ENCODE results near the gene ACTG1. TPM values are rescaled to one million over a fixed set of nuclear protein-coding genes. Genes with fewer than 3 reads are reported as not detected.

ACTG1 gene
- total and polyA plus RNA-seq, 9 of the 15 experiments (the other 6 are each of a cell fraction or from before 2014, with no cell fraction given), result 224 to 1,775 (median 568) TPM

- ATAC-seq (peak; percentile 55), DNase-seq (ENCODE audit: extremely low read depth in 1 of 4, low spot score in 3 of 4) (no peak), FAIRE-seq (no peak)
- TF ChIP-seq POLR2G (IDR thresholded peaks at IDR 0.05; ENCODE audit: low read depth, low read length) (peak; percentile 53), XRCC4 (IDR thresholded peaks at IDR 0.05; ENCODE audit: extremely low read depth, insufficient read depth, insufficient read length) (no peak), EZH2 (IDR thresholded peaks at IDR 0.05; ENCODE audit: borderline replicate concordance, low read depth, low read length) (no peak), CREB1 (IDR thresholded peaks at IDR 0.05) (no peak), CREB1 (CRISPR knock-in tag; IDR thresholded peaks at IDR 0.05) (no peak), MECOM (CRISPR knock-in tag; IDR thresholded peaks at IDR 0.05) (no peak), SLC30A9 (CRISPR knock-in tag; IDR thresholded peaks at IDR 0.05) (no peak), GATA2 (CRISPR knock-in tag; IDR thresholded peaks at IDR 0.05) (no peak), ZBTB33 (CRISPR knock-in tag; IDR thresholded peaks at IDR 0.05) (peak; percentile 77), VEZF1 (CRISPR knock-in tag; IDR thresholded peaks at IDR 0.05) (no peak), NRF1 (conservative IDR thresholded peaks at IDR 0.05 in 1 of 2, IDR thresholded peaks at IDR 0.05 in 1 of 2) (no peak), RBM22 (IDR thresholded peaks at IDR 0.05; ENCODE audit: low read depth, low read length, poor library complexity, severe bottlenecking) (peak; percentile 40), TEAD2 (tag; IDR thresholded peaks at IDR 0.05) (no peak), ZNF431 (CRISPR knock-in tag; IDR thresholded peaks at IDR 0.05) (no peak), CTCF (IDR thresholded peaks at IDR 0.05 in 2 of 3, conservative IDR thresholded peaks at IDR 0.05 in 1 of 3; ENCODE audit: insufficient read depth in 2 of 3, low read depth in 1 of 3, low read length in 3 of 3) (peak; percentile 19 to 31 (median 25); a peak in 2 of 6 replicates), MYC (IDR thresholded peaks at IDR 0.05; ENCODE audit: low read depth, low read length) (no peak), MYC (CRISPR knock-in tag; IDR thresholded peaks at IDR 0.05; ENCODE audit: borderline replicate concordance, low read depth) (no peak)
- H3K36me3 ChIP-seq (ENCODE audit: control insufficient read depth, insufficient read depth, low read length), result peaks cover 80% of the 10 kb centered on the region; the same call in 2 of the 3 replicates
- no peaks in the 10 kb centered on the region for H3K9me1 ChIP-seq (ENCODE audit: control insufficient read depth, insufficient read depth, low read length)
- POLR2A ChIA-PET, result interaction anchor here (2.7 kb wide), 1 partner anchor 10 kb away, joined by 16 read pairs; no protein-coding TSS in a partner anchor
- peaks cover 10 to 36% of the 10 kb centered on the region in 2 experiments for H3K4me1 ChIP-seq (replicated peaks in 1 of 2; ENCODE audit: control insufficient read depth in 2 of 2, insufficient read depth in 2 of 2, low read length in 2 of 2)
- no TSS peak for BruUV-seq (replicated peaks)
- H3K4me2 ChIP-seq (ENCODE audit: insufficient read depth, low read length), result no peak overlapping the region
- H3K79me2 ChIP-seq (ENCODE audit: control insufficient read depth, insufficient read depth, low read length), result no peaks in the 10 kb centered on the region
- WGBS (ENCODE audit: insufficient coverage, low coverage, missing lambda C conversion rate), result 85% methylated on average over 23 of the region's 27 CpGs
- H2AFZ ChIP-seq (ENCODE audit: low read depth, low read length), result no peak overlapping the region
- intact Hi-C loops (cut with micrococcal nuclease), result no loop called here
- H3K9me3 ChIP-seq (replicated peaks; ENCODE audit: control insufficient read depth, insufficient read depth, low read depth, low read length), result no peaks in the 10 kb centered on the region
- H3K27ac ChIP-seq (ENCODE audit: extremely low read depth, low read depth, low read length), result no peak overlapping the region
- in situ Hi-C loops (cut with MboI), result no loop called here
- H3K9ac ChIP-seq (ENCODE audit: insufficient read depth in 1 of 2, low read depth in 2 of 2, low read length in 2 of 2), result peak overlapping the region in 1 of 2 experiments; percentile 66; a peak in 2 of 4 replicates
- no peaks in the 10 kb centered on the region for H3K27me3 ChIP-seq (ENCODE audit: control insufficient read depth in 2 of 2, insufficient read depth in 2 of 2, low read length in 2 of 2)
- peaks cover 12% of the 10 kb centered on the region; the same call in 1 of the 2 replicates for H4K20me1 ChIP-seq (replicated peaks; ENCODE audit: control insufficient read depth, insufficient read depth, low read length)
- CTCF ChIA-PET (ENCODE audit: low intra/inter-chr PET ratio), result no interaction called here
- H3K4me3 ChIP-seq, result no peak overlapping the region
These were observed 46.6 kb upstream of the ACTG1 start for GRCh38 chr17:81558941-81559806.

Data from K562 (cell line).